ENCODE data around the gene MATN3. TPM values are rescaled to one million over a fixed set of nuclear protein-coding genes. Genes with fewer than 3 reads are reported as not detected.

MATN3 gene
- total RNA-seq, 2 donors from 2014 or later, result 1.3 to 1.8 TPM

DNA sequence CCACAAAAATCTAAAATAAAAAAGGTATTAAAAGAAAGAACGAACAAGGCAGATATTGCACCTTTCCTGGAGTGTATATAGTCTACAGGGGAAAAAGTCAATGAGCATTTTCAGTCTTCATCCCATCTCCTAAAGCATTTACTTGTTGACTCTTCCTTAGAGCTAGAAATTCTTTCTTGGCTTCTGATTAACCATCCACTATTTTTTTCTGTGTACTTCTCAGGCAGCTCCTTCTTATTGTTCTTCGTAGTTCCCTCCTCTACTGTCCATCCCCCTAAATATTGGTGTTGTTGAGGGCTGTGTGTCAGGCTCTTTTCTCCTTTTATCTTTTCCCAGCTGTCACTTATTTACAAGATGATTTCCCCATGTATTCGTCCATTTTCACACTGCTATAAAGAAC, 42.5 kb upstream of the MATN3 start:
- Histone ChIP-seq H3K27me3 (replicated peaks; ENCODE audit: insufficient read depth) (no peaks in the 10 kb centered on the region), H3K27ac (no peak overlapping the region), H3K4me1 (ENCODE audit: control insufficient read depth in 1 of 2, low read depth in 2 of 2) (peaks cover 4 to 5% of the 10 kb centered on the region in 2 donors), H3K9me3 (no peaks in the 10 kb centered on the region), H3K36me3 (no peaks in the 10 kb centered on the region), H3K4me3 (no peak overlapping the region)
- TF ChIP-seq, protein P1, sequence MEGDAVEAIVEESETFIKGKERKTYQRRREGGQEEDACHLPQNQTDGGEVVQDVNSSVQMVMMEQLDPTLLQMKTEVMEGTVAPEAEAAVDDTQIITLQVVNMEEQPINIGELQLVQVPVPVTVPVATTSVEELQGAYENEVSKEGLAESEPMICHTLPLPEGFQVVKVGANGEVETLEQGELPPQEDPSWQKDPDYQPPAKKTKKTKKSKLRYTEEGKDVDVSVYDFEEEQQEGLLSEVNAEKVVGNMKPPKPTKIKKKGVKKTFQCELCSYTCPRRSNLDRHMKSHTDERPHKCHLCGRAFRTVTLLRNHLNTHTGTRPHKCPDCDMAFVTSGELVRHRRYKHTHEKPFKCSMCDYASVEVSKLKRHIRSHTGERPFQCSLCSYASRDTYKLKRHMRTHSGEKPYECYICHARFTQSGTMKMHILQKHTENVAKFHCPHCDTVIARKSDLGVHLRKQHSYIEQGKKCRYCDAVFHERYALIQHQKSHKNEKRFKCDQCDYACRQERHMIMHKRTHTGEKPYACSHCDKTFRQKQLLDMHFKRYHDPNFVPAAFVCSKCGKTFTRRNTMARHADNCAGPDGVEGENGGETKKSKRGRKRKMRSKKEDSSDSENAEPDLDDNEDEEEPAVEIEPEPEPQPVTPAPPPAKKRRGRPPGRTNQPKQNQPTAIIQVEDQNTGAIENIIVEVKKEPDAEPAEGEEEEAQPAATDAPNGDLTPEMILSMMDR (IDR thresholded peaks at IDR 0.05), result no peak
- DNase-seq (ENCODE audit: low spot score) (no peak), ATAC-seq (ENCODE audit: insufficient number of reproducible peaks, low FRiP score, low read depth) (no peak)

DNA sequence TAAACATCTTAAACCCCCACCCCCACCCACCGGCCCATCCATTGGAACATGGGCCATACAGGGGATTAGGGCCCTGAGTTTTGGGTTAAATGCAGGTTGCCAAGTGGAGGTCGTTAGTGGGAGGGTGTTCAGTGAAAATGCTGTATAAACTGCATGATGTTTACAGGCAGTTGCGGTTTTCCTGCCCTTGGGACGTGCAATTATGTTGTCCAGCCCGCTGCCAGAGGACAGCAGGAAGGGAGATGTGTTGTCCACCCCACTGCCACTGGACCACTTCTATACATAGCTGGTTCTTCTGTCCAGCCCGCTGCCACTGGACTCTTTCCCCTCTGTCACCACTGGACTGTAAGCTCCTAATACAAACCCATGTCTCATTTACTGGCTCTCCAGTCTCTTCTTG, 41.7 kb upstream of the MATN3 start:
- ATAC-seq (ENCODE audit: insufficient number of reproducible peaks, low FRiP score, low read depth) (no peak), DNase-seq (ENCODE audit: low spot score) (no peak)
- H3K36me3 ChIP-seq, result no peaks in the 10 kb centered on the region
- TF ChIP-seq, protein P1 (IDR thresholded peaks at IDR 0.05), result no peak
- peaks cover 9 to 10% of the 10 kb centered on the region in 2 donors for H3K4me1 ChIP-seq (ENCODE audit: control insufficient read depth in 1 of 2, low read depth in 2 of 2)
- no peak overlapping the region for H3K4me3 ChIP-seq
- no peaks in the 10 kb centered on the region for H3K27me3 ChIP-seq (replicated peaks; ENCODE audit: insufficient read depth)
- no peaks in the 10 kb centered on the region for H3K9me3 ChIP-seq
- no peak overlapping the region for H3K27ac ChIP-seq

DNA sequence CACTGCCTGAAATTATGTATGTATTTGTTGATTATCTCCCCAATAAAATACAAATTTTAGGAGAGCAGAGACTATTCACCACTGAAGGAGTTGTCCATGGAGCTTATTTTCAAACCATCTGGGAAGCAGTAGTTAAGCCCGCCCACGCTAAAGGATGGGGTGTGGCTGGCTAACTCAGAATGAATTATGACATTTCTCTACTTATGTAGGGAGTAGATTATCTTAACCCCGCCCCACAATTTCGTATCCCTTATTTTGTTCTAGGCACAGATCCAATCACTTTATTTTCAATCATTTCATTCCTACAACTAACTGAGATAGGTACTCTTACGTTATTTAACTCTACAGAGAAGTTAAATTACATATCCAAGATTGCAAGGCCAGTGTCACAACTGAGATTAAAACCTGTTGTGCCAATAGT, 40.4 kb upstream of the MATN3 start:
- no peaks in the 10 kb centered on the region for H3K36me3 ChIP-seq
- no peaks in the 10 kb centered on the region for H3K9me3 ChIP-seq
- ATAC-seq (ENCODE audit: insufficient number of reproducible peaks, low FRiP score, low read depth), result no peak
- peaks cover 17 to 22% of the 10 kb centered on the region in 2 donors for H3K4me1 ChIP-seq (ENCODE audit: control insufficient read depth in 1 of 2, low read depth in 2 of 2)
- H3K27ac ChIP-seq, result peak overlapping the region; percentile 92 to 97
- peak; percentile 52 for DNase-seq (ENCODE audit: low spot score)
- H3K27me3 ChIP-seq (replicated peaks; ENCODE audit: insufficient read depth), result no peaks in the 10 kb centered on the region
- TF ChIP-seq, protein P1 (IDR thresholded peaks at IDR 0.05), result no peak
- peak overlapping the region; percentile 85 for H3K4me3 ChIP-seq

DNA sequence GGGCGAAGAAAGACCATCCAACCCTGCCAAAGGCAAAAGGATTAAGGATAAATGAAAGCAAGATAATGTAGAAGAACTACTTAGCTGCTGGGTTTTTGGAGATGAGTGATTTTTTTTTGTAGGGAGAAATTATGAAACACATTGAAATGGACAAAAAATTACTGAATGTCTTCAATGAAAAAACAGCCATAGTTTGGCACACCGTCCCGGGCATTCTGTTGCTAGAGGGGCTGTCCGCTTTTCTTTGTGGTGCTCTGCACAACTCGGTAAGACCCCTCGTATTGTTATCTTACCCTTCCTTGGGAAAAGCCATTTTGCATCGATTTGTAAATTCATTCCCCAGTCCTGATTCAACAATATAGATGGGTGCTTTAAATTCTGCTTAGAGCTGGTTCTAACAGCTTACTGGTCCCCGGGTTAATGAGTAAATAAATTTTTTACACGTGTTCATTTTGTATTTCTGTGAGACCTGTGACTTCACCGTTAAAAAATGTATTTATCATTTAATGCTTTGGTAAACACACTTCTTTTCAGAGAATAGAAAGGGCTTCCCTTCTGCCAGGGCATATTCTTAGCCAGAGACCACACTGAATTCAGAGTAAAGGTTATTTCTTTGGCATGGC, 39.9 kb upstream of the MATN3 start:
- no peak for ATAC-seq (ENCODE audit: insufficient number of reproducible peaks, low FRiP score, low read depth)
- TF ChIP-seq, protein P1 (IDR thresholded peaks at IDR 0.05), result no peak
- H3K36me3 ChIP-seq, result no peaks in the 10 kb centered on the region
- H3K4me1 ChIP-seq (ENCODE audit: control insufficient read depth in 1 of 2, low read depth in 2 of 2), result peaks cover 17 to 27% of the 10 kb centered on the region in 2 donors
- H3K4me3 ChIP-seq, result peak overlapping the region; percentile 85
- H3K27me3 ChIP-seq (replicated peaks; ENCODE audit: insufficient read depth), result no peaks in the 10 kb centered on the region
- no peaks in the 10 kb centered on the region for H3K9me3 ChIP-seq
- peak overlapping the region; percentile 92 to 97 for H3K27ac ChIP-seq
- no peak for DNase-seq (ENCODE audit: low spot score)

DNA sequence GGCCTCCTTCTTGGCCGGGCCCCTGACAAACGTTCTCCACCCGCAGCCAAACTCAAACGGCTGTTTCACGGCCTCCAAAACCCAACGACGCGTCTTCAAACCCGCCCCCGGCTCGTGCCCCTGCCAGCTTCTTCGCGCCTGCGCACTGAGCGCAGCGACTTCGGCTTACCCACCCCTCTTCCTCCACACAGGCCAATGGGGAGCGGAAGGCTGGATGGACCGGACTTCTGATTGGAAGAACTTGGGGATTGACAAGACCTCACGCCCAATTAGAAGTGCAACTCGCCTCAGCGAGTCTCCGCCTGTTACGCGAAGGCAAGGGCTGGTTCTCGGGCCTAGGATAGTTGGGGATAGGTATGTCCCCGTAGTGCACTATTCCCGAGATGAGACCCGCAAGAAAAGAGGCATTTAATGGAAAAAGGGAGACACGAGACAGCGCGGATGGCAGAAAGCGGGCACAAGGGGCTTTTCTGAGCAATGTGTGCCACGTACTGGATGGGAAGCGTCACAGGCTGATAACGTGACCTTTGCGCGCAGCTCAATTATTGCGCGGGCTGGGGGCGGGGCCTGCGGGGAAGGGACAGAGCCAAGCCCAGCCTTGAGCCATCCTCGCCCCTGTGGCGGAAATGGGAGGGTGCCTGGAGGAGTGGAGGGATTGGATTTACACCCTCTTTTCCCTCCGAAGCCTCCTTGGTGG, 39.2 kb upstream of the MATN3 start, which contains the start of gene LAPTM4A:
LAPTM4A (minus strand) TSS at position 97 of the 697 bp plus-strand sequence. CDS start 108 bp downstream, outside the sequence.
- TF ChIP-seq, protein P1 (IDR thresholded peaks at IDR 0.05), result peak; percentile 31
- DNase-seq (ENCODE audit: low spot score) (peak; percentile 97), ATAC-seq (ENCODE audit: insufficient number of reproducible peaks, low FRiP score, low read depth) (peak; percentile 99)

More for the DNA sequence above, 39.2 kb upstream of the MATN3 start, which contains the start of gene LAPTM4A:
- no peaks in the 10 kb centered on the region for H3K27me3 ChIP-seq (replicated peaks; ENCODE audit: insufficient read depth)
- H3K9me3 ChIP-seq, result no peaks in the 10 kb centered on the region
- peaks cover 17 to 27% of the 10 kb centered on the region in 2 donors for H3K4me1 ChIP-seq (ENCODE audit: control insufficient read depth in 1 of 2, low read depth in 2 of 2)
- H3K36me3 ChIP-seq, result no peaks in the 10 kb centered on the region
- peak within 1 kb of the TSS; percentile 85 for H3K4me3 ChIP-seq
- peak within 1 kb of the TSS; percentile 92 to 97 for H3K27ac ChIP-seq
